Effector CD4-positive, alpha-beta T cell (primary cell): ENCODE data around the gene TXLNB.

Source experiments
- DNase-seq: peaks from one replicate; pipeline ENCODE4 v3.0.0-alpha.2; 2020
- total RNA-seq: gene quantifications from one replicate; lab custom pipeline; 2026; lab: John Stamatoyannopoulos, UW

Gene TXLNB
- total RNA-seq = 1.7 reads per million

DNA sequence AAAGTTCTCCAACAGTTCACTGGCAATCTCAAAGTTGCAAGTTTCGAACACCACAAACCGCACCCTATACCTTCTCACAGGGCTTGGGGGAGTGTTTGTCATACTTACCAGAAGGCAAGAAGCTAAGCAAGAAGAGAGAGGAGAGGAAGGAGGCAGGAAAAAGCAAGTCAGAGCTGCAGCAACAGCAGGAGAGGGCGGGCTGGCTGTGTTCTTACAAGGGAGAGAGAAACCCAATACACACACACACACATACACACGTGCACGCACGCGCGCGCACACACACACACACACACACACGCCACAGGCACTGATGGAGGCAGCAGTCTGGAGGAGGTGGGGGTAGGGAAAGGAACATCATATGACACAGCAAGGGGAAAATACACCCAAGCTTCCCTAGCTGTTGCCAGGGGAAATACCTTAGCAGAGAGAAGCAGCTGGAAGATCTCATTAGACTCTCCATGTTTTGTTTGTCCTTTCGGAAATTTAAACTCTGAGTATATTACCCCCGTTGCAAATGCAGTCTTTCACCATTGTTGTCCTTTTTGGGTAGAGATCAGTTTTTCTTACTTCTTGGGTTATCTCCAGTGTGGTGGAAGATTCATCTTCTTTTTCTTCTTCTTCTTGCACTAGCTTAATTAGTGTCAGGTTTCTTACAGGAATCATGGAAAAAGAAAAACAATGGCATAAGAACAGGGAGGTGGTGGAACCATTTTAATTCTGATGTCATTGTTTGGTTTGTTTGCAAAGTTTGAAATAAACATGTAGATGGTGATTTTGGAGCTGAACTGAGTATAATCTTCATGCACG is at the start of gene TXLNB:
Gene TXLNB, minus strand, starts transcription at position 186 of the 807 bp plus-strand sequence. CDS start 3,099 bp downstream, outside the sequence.
- peak; percentile 56 for DNase-seq

- no peak for DNase-seq
These were observed 49.3 kb upstream of the TXLNB start for GRCh38 chr6:139341060-139341459.

DNA sequence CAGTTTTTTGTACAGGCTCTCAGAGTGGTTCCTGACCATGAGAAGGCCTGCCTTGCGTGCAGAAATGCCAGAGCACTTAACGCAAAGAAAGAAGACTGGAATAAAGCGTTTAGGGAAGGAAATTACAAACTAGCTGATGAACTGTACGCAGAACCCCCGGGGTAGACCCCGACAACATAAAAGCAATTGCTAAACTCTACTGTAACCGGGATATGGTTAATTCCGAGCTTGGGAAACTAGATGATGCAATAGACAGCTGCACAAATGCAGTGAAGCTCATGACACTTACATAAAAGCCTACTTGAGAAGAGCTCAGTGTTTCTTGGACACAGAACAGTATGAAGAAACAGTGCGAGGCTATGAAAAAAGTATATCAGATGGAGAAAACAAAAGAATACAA is 47.0 kb upstream of the TXLNB start:
- no peak for DNase-seq

GRCh38 chr6:139337830-139338229 is 46.0 kb upstream of the TXLNB start:
- DNase-seq = no peak

- DNase-seq = no peak
These were observed 45.2 kb upstream of the TXLNB start for GRCh38 chr6:139337001-139337400.

DNA sequence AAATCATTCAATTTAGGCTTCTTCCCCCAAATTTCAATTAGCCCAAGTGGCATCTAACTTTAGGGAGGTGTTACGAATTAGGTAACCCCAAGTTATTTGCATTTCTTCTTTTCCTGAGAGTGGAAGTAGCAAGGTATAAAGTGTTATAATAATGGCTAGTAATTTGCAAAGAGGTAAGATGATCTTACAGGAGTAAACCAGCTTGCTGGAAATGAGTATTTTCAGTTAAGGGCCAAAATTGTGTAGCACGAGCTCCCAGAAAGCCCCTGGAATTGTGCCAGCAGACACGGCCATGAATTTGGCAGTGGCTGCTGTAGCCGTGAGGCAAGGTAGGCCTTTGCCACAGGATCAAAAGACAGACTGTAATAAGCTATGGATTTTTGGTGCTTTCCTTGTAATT is 44.7 kb upstream of the TXLNB start:
- DNase-seq = no peak

DNA sequence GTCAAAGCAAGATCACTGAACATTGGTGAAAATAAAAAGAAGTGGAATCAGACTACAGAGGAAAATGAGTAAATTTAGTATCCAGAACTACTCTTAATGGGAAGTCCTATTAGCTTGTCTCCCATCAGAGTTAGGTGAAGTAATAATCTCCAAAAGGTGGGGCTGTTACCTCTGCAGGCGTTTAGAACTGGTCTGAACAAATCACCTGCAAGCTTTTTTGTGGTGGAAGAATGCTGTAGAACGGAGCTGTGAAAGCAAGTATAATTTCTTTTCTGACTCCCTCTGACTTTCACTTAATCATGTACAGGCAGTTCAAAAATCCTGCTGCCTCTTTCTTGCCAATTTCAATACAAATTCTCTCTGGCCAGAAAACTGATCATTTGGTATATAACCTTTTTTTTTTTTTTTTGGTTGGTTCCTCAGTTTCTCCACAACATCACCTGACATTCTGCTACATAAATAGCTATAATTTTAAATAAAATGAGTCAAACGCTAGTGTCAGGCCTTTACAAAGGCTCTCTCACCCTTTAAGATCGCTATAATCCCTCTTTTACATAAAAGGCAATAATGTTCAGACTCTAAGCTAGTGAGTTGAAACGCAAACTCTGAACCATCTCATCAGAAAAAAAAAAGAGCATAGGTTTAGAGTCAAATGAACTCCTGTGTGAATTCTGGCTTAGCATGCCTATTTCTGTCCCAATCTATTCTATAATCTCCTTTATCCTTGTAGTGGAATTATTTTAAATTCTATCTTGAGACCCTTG is 43.8 kb upstream of the TXLNB start:
- DNase-seq = no peak

- DNase-seq = no peak
These were observed 43.1 kb upstream of the TXLNB start for GRCh38 chr6:139334806-139335446.

DNA sequence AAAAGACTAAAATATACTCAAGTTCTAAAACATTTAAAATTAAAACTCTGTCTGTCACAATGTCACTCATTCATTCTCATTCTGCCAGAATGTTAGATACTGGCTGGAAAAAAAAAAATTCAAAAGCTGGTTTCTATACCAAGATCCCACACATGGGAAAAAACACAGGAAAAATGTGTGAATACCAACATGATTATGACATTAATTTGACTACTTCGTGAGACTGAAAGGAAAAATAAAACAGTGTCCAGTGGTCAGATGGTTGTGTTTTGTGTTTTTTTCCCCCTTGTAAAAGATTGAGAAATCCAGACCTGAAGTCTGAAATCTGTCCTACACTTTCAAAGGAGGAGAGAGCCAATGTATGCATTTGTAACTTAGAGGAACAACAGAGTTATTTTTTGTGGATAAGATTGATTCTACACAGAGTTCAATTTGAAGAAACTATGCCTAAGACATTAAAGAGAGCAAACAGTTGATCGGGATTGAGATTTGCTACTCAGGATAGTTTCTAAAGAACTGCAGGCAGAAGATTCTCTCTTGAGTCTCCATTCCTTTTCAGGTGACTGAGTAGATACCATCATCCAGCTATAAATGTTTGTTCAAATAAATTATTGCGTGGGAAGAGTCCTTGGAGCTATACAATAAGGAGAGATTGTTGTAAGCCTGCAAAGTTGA is 39.2 kb upstream of the TXLNB start:
- DNase-seq = no peak

DNA sequence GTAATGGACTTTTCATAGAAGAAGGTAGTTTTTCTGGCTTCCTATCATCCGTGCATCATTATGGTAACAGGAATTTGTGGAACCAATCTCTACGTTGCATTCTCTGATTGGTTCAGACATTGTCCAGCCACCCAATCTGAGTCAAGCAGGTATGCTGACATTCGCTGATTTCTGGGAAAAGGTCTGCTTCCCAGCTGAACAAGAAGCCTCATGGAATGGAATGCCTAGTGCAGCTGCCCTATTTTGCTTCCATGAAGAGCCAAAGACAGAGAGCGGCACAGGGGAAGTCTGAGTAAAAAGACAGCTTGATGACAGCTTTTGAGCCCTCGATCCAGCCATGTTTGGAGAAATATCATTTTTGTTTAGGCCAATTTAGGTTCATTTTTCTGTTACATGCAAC is 38.5 kb upstream of the TXLNB start:
- DNase-seq = no peak

DNA sequence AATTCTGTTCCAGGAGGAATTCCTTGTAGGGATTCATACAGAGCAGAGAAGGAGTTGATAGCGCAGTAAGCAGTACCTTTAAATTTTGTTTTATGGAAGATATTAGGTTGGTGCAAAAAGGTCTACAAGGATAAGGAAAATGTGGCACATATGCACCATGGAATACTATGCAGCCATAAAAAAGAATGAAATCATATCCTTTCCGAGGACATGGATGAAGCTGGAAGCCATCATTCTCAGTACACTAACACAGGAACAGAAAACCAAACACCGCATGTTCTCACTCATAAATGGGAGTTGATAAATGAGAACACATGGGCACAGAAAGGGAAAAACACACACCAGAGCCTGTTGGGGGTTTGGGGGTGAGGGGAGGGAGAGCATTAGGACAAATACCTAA is 37.4 kb upstream of the TXLNB start:
- no peak for DNase-seq

- no peak for DNase-seq
These were observed 35.2 kb upstream of the TXLNB start for GRCh38 chr6:139327038-139327437.

GRCh38 chr6:139325686-139326085 is 33.9 kb upstream of the TXLNB start:
- DNase-seq = no peak

- no peak for DNase-seq
These were observed 33.3 kb upstream of the TXLNB start for GRCh38 chr6:139325125-139325524.

DNA sequence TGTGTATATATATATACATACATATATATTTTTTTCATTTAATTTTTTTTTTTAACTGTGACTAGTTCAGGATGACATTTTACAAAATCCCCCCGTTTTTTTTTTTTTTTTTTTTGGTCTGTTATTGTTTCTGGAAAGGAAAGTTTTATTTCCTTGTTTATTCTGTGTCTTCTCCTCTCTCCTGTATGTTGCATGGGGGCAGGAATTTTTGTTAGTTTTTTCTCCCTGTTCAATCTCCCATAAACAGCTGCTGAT is 32.4 kb upstream of the TXLNB start:
- no peak for DNase-seq

DNA sequence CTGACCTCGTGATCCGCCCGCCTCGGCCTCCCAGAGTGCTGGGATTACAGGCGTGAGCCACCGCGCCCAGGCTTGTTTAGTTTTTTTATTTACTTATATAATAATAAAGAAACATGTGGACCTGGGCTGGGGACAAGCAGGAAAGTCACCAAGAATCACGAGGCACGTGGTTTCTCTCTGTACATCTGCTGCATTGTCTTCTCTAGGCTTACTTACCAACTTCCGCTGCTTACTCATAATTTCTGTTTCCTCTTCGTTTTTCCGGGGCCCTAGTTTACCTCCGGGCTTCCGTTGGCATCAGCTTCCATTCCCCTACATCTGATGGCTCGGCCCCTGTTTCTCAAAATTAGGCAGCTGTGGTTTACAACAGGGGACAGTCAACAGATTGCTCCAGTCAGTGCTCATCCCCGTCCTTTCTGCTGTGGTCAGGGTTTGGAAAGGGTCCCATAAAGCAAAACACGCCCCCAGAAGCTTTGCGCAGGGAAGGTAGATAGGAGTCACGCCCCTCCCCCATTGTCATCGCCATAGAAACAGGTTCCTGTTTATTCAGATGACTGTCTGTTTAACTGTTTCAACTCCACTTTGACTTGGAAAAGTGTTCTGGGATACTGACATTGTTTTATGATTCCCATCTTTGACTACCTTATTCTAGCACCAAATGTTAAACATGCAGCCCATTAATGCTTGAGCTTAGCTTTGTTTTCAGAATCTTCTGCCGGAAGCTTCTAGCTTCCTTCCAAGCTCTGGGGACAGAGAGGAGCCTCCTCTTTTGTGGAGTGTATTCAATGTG is 31.9 kb upstream of the TXLNB start:
- DNase-seq = peak; percentile 67

- DNase-seq = no peak
These were observed 28.3 kb upstream of the TXLNB start for GRCh38 chr6:139320081-139320480.

DNA sequence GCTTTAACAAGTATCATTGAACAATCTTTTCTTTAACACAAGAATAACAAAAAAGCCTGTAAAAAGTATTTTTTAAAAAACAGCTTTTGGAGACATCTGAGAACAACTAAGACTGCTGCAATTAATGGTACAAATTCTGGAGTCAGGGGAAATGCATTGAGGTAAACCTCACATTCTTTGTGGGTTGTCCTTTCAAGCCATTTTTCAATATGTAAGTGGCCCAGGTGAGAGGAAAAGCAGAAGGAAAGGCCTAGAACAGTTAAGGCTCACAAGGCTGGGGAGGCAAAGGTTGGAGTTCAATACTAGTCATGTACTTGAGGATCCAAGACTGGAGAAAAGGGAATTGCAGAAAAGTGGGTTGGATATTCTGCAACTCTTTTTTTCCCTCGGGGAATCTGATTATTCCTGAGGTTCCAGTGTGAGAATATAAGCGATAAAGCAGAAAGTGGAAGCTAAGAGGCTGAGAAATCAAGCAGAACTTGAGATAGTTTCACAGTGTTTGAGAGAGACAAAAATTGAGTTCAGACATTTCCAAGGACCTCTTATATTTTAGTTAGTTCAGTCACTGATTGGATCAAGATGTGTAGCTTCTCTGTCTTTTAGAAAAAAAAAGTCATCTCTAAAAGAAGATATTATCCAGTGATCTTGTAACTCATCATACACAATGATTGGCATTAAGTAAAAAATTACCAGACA is 25.0 kb upstream of the TXLNB start:
- no peak for DNase-seq

GRCh38 chr6:139313784-139314545 is 22.2 kb upstream of the TXLNB start:
- no peak for DNase-seq

DNA sequence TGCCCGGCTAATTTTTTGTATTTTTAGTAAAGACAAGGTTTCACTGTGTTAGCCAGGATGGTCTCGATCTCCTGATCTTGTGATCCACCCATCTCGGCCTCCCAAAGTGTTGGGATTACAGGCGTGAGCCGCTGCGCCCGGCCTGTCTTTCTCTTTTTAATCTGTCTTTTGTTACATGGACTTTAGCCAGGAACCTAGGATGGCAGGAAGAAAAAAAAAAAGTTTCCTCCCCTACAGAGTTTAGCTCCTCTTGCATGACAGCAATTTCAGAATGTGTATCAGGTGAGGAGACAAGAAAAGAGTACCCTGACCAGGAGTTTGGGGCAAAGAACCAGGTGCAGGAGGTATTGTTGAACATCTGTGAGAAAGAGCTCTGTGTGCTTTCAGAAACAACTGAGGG is 21.4 kb upstream of the TXLNB start:
- no peak for DNase-seq

DNA sequence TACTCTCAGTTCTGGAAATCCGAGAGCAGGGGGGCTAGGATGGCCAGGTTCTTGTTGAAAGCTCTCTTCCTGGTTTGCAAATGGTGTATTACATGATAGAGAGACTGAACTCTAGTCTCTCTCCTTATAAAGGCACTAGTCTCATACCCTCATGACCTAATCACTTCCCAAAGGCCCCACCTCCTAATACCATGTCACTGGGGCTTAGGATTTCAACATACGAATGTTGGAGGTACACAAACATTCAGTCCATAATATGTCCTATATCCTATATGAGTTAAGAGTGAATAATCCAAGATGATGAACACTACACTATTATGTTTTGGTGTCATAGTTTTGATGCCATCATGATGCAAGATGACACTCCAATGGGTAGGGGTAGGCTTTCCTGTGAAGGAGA is 20.0 kb upstream of the TXLNB start:
- DNase-seq = no peak
